A549 (cell line): ENCODE data around the gene AKR1A1.

Experiments
- POLR2A ChIP-seq: IDR thresholded peaks from 2 replicates; pipeline ENCODE4 v1.6.1; 2012; ENCODE audit warnings: mild to moderate bottlenecking, low read length
- TF ChIP-seq, protein P1 (sequence below): fragments of 200-600 bp; sonication (generic); IDR thresholded peaks from 2 replicates; pipeline ENCODE4 v1.6.1; 2016; ENCODE audit warnings: antibody characterized with exemption, mild to moderate bottlenecking, moderate library complexity
- TF ChIP-seq, protein P2 (sequence below): IDR thresholded peaks from 2 replicates; pipeline ENCODE4 v1.6.1; 2012
- TF ChIP-seq, protein P3 (sequence below): fragments of 450-650 bp; IDR thresholded peaks from 2 replicates; pipeline ENCODE4 v1.6.1; 2014; ENCODE audit warnings: antibody characterized with exemption
- TF ChIP-seq, protein P4 (sequence below): fragments of >200 bp; sonication (Bioruptor Twin); formaldehyde crosslinking; IDR thresholded peaks from 3 replicates; pipeline ENCODE4 v1.5.1; 2016

DNA sequence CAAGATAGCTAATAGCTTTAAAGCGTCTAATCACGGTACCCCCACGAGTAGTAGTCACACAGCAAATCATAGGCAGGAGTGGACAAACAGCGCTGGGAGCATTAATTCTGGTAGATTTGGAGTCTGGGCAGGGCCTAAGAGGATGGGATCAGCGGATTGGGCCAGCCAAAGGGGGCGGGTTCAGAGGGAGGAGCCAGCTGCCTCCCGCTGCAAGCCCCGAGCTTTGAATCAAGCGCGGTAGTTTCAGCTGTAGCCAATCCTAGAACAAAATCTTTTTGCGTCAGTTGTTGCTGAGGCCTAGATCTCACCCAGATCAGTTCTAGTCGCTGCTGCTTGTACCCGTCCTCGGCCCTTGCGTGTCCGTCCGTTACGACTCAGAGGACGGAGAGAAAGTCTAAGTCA, 32.6 kb downstream of the AKR1A1 start:
- TF ChIP-seq, protein P1, sequence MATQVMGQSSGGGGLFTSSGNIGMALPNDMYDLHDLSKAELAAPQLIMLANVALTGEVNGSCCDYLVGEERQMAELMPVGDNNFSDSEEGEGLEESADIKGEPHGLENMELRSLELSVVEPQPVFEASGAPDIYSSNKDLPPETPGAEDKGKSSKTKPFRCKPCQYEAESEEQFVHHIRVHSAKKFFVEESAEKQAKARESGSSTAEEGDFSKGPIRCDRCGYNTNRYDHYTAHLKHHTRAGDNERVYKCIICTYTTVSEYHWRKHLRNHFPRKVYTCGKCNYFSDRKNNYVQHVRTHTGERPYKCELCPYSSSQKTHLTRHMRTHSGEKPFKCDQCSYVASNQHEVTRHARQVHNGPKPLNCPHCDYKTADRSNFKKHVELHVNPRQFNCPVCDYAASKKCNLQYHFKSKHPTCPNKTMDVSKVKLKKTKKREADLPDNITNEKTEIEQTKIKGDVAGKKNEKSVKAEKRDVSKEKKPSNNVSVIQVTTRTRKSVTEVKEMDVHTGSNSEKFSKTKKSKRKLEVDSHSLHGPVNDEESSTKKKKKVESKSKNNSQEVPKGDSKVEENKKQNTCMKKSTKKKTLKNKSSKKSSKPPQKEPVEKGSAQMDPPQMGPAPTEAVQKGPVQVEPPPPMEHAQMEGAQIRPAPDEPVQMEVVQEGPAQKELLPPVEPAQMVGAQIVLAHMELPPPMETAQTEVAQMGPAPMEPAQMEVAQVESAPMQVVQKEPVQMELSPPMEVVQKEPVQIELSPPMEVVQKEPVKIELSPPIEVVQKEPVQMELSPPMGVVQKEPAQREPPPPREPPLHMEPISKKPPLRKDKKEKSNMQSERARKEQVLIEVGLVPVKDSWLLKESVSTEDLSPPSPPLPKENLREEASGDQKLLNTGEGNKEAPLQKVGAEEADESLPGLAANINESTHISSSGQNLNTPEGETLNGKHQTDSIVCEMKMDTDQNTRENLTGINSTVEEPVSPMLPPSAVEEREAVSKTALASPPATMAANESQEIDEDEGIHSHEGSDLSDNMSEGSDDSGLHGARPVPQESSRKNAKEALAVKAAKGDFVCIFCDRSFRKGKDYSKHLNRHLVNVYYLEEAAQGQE, result no peak
- TF ChIP-seq, protein P2, sequence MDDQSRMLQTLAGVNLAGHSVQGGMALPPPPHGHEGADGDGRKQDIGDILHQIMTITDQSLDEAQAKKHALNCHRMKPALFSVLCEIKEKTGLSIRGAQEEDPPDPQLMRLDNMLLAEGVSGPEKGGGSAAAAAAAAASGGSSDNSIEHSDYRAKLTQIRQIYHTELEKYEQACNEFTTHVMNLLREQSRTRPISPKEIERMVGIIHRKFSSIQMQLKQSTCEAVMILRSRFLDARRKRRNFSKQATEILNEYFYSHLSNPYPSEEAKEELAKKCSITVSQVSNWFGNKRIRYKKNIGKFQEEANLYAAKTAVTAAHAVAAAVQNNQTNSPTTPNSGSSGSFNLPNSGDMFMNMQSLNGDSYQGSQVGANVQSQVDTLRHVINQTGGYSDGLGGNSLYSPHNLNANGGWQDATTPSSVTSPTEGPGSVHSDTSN, result no peak
- TF ChIP-seq, protein P3, sequence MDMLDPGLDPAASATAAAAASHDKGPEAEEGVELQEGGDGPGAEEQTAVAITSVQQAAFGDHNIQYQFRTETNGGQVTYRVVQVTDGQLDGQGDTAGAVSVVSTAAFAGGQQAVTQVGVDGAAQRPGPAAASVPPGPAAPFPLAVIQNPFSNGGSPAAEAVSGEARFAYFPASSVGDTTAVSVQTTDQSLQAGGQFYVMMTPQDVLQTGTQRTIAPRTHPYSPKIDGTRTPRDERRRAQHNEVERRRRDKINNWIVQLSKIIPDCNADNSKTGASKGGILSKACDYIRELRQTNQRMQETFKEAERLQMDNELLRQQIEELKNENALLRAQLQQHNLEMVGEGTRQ, result no peak
- TF ChIP-seq, protein P4, sequence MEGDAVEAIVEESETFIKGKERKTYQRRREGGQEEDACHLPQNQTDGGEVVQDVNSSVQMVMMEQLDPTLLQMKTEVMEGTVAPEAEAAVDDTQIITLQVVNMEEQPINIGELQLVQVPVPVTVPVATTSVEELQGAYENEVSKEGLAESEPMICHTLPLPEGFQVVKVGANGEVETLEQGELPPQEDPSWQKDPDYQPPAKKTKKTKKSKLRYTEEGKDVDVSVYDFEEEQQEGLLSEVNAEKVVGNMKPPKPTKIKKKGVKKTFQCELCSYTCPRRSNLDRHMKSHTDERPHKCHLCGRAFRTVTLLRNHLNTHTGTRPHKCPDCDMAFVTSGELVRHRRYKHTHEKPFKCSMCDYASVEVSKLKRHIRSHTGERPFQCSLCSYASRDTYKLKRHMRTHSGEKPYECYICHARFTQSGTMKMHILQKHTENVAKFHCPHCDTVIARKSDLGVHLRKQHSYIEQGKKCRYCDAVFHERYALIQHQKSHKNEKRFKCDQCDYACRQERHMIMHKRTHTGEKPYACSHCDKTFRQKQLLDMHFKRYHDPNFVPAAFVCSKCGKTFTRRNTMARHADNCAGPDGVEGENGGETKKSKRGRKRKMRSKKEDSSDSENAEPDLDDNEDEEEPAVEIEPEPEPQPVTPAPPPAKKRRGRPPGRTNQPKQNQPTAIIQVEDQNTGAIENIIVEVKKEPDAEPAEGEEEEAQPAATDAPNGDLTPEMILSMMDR, result no peak
- TF ChIP-seq POLR2A, result no peak
